Mesendoderm (in vitro differentiated cells): Measurements from ENCODE around the gene ZNF827.

Experiments used
- DNase-seq: peaks from one replicate; pipeline ENCODE4 v3.0.0; 2013
- H2AK5ac ChIP-seq: 2 replicates; pipeline ENCODE4 v1.6.1; 2013; ENCODE audit warnings: low read length, inconsistent platforms
- H2BK120ac ChIP-seq: 2 replicates; pipeline ENCODE4 v1.6.1; 2013; ENCODE audit warnings: low read depth, mild to moderate bottlenecking, low read length, moderate library complexity, mixed read lengths
- H2BK15ac ChIP-seq: replicated peaks from 2 replicates; pipeline ENCODE4 v1.6.1; 2013; ENCODE audit warnings: low read depth, mild to moderate bottlenecking, moderate library complexity
- H2BK5ac ChIP-seq: 2 replicates; pipeline ENCODE4 v1.6.1; 2013; ENCODE audit warnings: low read length, inconsistent platforms
- H3K18ac ChIP-seq: 2 replicates; pipeline ENCODE4 v1.6.1; 2013; ENCODE audit warnings: mild to moderate bottlenecking, low read length, mixed read lengths
- H3K23ac ChIP-seq: one replicate; pipeline ENCODE4 v1.6.1; 2013; ENCODE audit warnings: low read length
- H3K27ac ChIP-seq: 2 replicates; pipeline ENCODE4 v1.5.1; 2013; ENCODE audit warnings: low read depth, mild to moderate bottlenecking, inconsistent platforms, low read length, moderate library complexity
- H3K27me3 ChIP-seq: 2 replicates; pipeline ENCODE4 v1.6.1; 2013; ENCODE audit warnings: low read length, control low read depth, mild to moderate bottlenecking, inconsistent platforms; ENCODE audit not compliant: insufficient read depth, poor library complexity
- H3K36me3 ChIP-seq: 2 replicates; pipeline ENCODE4 v1.6.1; 2013; ENCODE audit warnings: low read length, inconsistent platforms; ENCODE audit not compliant: control insufficient read depth, insufficient read depth
- H3K4ac ChIP-seq: one replicate; pipeline ENCODE4 v1.6.1; 2013; ENCODE audit warnings: low read depth, mild to moderate bottlenecking, low read length, moderate library complexity
- H3K4me1 ChIP-seq: 2 replicates; pipeline ENCODE4 v1.6.1; 2013; ENCODE audit warnings: low read depth, low read length, inconsistent platforms; ENCODE audit not compliant: control insufficient read depth
- H3K4me2 ChIP-seq: 2 replicates; pipeline ENCODE4 v1.6.1; 2013; ENCODE audit warnings: low read length
- H3K4me3 ChIP-seq: 2 replicates; pipeline ENCODE4 v1.5.1; 2013; ENCODE audit warnings: mild to moderate bottlenecking, low read length
- H3K56ac ChIP-seq: one replicate; pipeline ENCODE4 v1.6.1; 2013; ENCODE audit warnings: low read length
- H3K79me1 ChIP-seq: 2 replicates; pipeline ENCODE4 v1.6.1; 2013; ENCODE audit warnings: low read length, inconsistent platforms
- H3K79me2 ChIP-seq: 2 replicates; pipeline ENCODE4 v1.6.1; 2013; ENCODE audit warnings: mild to moderate bottlenecking, low read length; ENCODE audit not compliant: control insufficient read depth, insufficient read depth
- H3K9ac ChIP-seq: 2 replicates; pipeline ENCODE4 v1.6.1; 2013; ENCODE audit warnings: low read length, inconsistent platforms
- H4K5ac ChIP-seq: one replicate; pipeline ENCODE4 v1.6.1; 2013; ENCODE audit warnings: low read length
- H4K8ac ChIP-seq: one replicate; pipeline ENCODE4 v1.6.1; 2013; ENCODE audit warnings: low read depth, mild to moderate bottlenecking, control low read depth, low read length, moderate library complexity
- WGBS: extraction: QIAGEN DNeasy Blood & Tissue Kit; methylation state at CpG from one replicate; pipeline ENCODE4 v1.1.7; 2013; ENCODE audit warnings: low lambda C conversion rate, missing lambda C conversion rate; ENCODE audit not compliant: insufficient coverage; ENCODE audit errors: extremely low coverage; 5-methylcytosine and 5-hydroxymethylcytosine counted together

ZNF827 gene

GRCh38 chr4:145885666-145886065 is 53.0 kb downstream of the ZNF827 start:
- Histone ChIP-seq H3K79me1 (peaks cover 12% of the 10 kb centered on the region), H3K56ac (no peak overlapping the region), H2BK120ac (no peak overlapping the region), H3K27me3 (no peaks in the 10 kb centered on the region), H3K79me2 (peaks cover 16% of the 10 kb centered on the region), H2BK5ac (no peak overlapping the region), H3K36me3 (no peaks in the 10 kb centered on the region), H3K23ac (no peak overlapping the region), H3K4ac (no peak overlapping the region), H2BK15ac (no peak overlapping the region), H3K4me3 (no peak overlapping the region), H4K8ac (no peak overlapping the region), H3K18ac (no peak overlapping the region), H3K4me1 (peaks cover 4% of the 10 kb centered on the region), H2AK5ac (no peak overlapping the region), H4K5ac (no peak overlapping the region), H3K27ac (no peak overlapping the region), H3K9ac (no peak overlapping the region), H3K4me2 (no peak overlapping the region)
- WGBS, result no CpG with 5 or more reads among the region's 9 CpGs
- DNase-seq, result no peak

GRCh38 chr4:145884775-145885174 is 53.8 kb downstream of the ZNF827 start:
- Histone ChIP-seq H4K5ac (no peak overlapping the region), H3K18ac (no peak overlapping the region), H3K4me1 (peaks cover 4% of the 10 kb centered on the region), H3K56ac (no peak overlapping the region), H2BK120ac (no peak overlapping the region), H3K4me3 (no peak overlapping the region), H3K4me2 (no peak overlapping the region), H3K79me1 (peaks cover 12% of the 10 kb centered on the region), H3K4ac (no peak overlapping the region), H3K27ac (no peak overlapping the region), H2BK5ac (no peak overlapping the region), H2BK15ac (no peak overlapping the region), H3K23ac (no peak overlapping the region), H3K27me3 (no peaks in the 10 kb centered on the region), H4K8ac (no peak overlapping the region), H3K36me3 (no peaks in the 10 kb centered on the region), H3K79me2 (peaks cover 16% of the 10 kb centered on the region), H2AK5ac (no peak overlapping the region), H3K9ac (no peak overlapping the region)
- no CpG with 5 or more reads among the region's 1 CpG for WGBS
- no peak for DNase-seq

GRCh38 chr4:145883101-145883694 is 55.4 kb downstream of the ZNF827 start:
- no peaks in the 10 kb centered on the region for H3K27me3 ChIP-seq
- no CpG with 5 or more reads among the region's 4 CpGs for WGBS
- H3K36me3 ChIP-seq, result no peaks in the 10 kb centered on the region
- H3K56ac ChIP-seq, result no peak overlapping the region
- peak; percentile 31 for DNase-seq
- H2BK5ac ChIP-seq, result no peak overlapping the region
- H3K23ac ChIP-seq, result no peak overlapping the region
- H3K4me1 ChIP-seq, result peaks cover 4% of the 10 kb centered on the region
- H4K5ac ChIP-seq, result no peak overlapping the region
- peaks cover 12% of the 10 kb centered on the region for H3K79me1 ChIP-seq
- H3K79me2 ChIP-seq, result peaks cover 16% of the 10 kb centered on the region
- no peak overlapping the region for H3K4ac ChIP-seq
- no peak overlapping the region for H2AK5ac ChIP-seq
- H3K18ac ChIP-seq, result no peak overlapping the region
- no peak overlapping the region for H4K8ac ChIP-seq
- no peak overlapping the region for H2BK15ac ChIP-seq
- no peak overlapping the region for H3K27ac ChIP-seq
- no peak overlapping the region for H3K4me3 ChIP-seq
- H3K4me2 ChIP-seq, result no peak overlapping the region
- H2BK120ac ChIP-seq, result no peak overlapping the region
- no peak overlapping the region for H3K9ac ChIP-seq

GRCh38 chr4:145882604-145883003 is 56.0 kb downstream of the ZNF827 start:
- H3K79me1 ChIP-seq, result peaks cover 12% of the 10 kb centered on the region
- H3K79me2 ChIP-seq, result peaks cover 16% of the 10 kb centered on the region
- no peak overlapping the region for H2BK5ac ChIP-seq
- H4K5ac ChIP-seq, result no peak overlapping the region
- H3K27me3 ChIP-seq, result no peaks in the 10 kb centered on the region
- H4K8ac ChIP-seq, result no peak overlapping the region
- no peak overlapping the region for H2BK15ac ChIP-seq
- no peak for DNase-seq
- H3K4me2 ChIP-seq, result no peak overlapping the region
- no peak overlapping the region for H3K4ac ChIP-seq
- no peak overlapping the region for H3K23ac ChIP-seq
- H3K4me3 ChIP-seq, result no peak overlapping the region
- no peak overlapping the region for H3K9ac ChIP-seq
- H3K56ac ChIP-seq, result no peak overlapping the region
- H3K36me3 ChIP-seq, result no peaks in the 10 kb centered on the region
- no peak overlapping the region for H3K27ac ChIP-seq
- H3K4me1 ChIP-seq, result peaks cover 4% of the 10 kb centered on the region
- H2AK5ac ChIP-seq, result no peak overlapping the region
- no peak overlapping the region for H3K18ac ChIP-seq
- no CpG with 5 or more reads among the region's 7 CpGs for WGBS
- no peak overlapping the region for H2BK120ac ChIP-seq

GRCh38 chr4:145881989-145882388 is 56.6 kb downstream of the ZNF827 start:
- Histone ChIP-seq H2BK15ac (no peak overlapping the region), H3K4me1 (peaks cover 4% of the 10 kb centered on the region), H3K79me2 (peaks cover 16% of the 10 kb centered on the region), H3K4me3 (no peak overlapping the region), H3K4ac (no peak overlapping the region), H3K36me3 (no peaks in the 10 kb centered on the region), H3K18ac (no peak overlapping the region), H3K27ac (no peak overlapping the region), H2BK5ac (no peak overlapping the region), H3K4me2 (no peak overlapping the region), H4K5ac (no peak overlapping the region), H3K27me3 (no peaks in the 10 kb centered on the region), H3K9ac (no peak overlapping the region), H2AK5ac (no peak overlapping the region), H4K8ac (no peak overlapping the region), H3K79me1 (peaks cover 12% of the 10 kb centered on the region), H3K23ac (no peak overlapping the region), H3K56ac (no peak overlapping the region), H2BK120ac (no peak overlapping the region)
- WGBS, result no CpG with 5 or more reads among the region's 8 CpGs
- no peak for DNase-seq

- no peak overlapping the region for H4K8ac ChIP-seq
- no peaks in the 10 kb centered on the region for H3K36me3 ChIP-seq
- no peak overlapping the region for H3K4me2 ChIP-seq
- no peak for DNase-seq
- H3K4me1 ChIP-seq, result peaks cover 4% of the 10 kb centered on the region
- H3K56ac ChIP-seq, result no peak overlapping the region
- peaks cover 16% of the 10 kb centered on the region for H3K79me2 ChIP-seq
- no peak overlapping the region for H2AK5ac ChIP-seq
- no peak overlapping the region for H3K9ac ChIP-seq
- no peak overlapping the region for H3K4ac ChIP-seq
- H3K4me3 ChIP-seq, result no peak overlapping the region
- peaks cover 12% of the 10 kb centered on the region for H3K79me1 ChIP-seq
- no peak overlapping the region for H4K5ac ChIP-seq
- H2BK120ac ChIP-seq, result no peak overlapping the region
- no CpG with 5 or more reads among the region's 4 CpGs for WGBS
- no peaks in the 10 kb centered on the region for H3K27me3 ChIP-seq
- no peak overlapping the region for H3K18ac ChIP-seq
- no peak overlapping the region for H2BK15ac ChIP-seq
- no peak overlapping the region for H3K27ac ChIP-seq
- no peak overlapping the region for H2BK5ac ChIP-seq
- no peak overlapping the region for H3K23ac ChIP-seq
Measured at GRCh38 chr4:145881576-145881975, 57.0 kb downstream of the ZNF827 start.
